ENCODE measurements around the gene FAT1.

GRCh38 chr4:186765673-186766546 lies 42.3 kb upstream of the FAT1 start:
- TF ChIP-seq ZNF155 (tag by site-specific recombination; IDR thresholded peaks at IDR 0.05) (no peak), CTCF (tag by site-specific recombination; IDR thresholded peaks at IDR 0.05) (no peak), PRDM10 (tag by site-specific recombination; IDR thresholded peaks at IDR 0.05) (no peak), ZNF302 (tag by site-specific recombination; IDR thresholded peaks at IDR 0.05; ENCODE audit: low read depth) (no peak), ZNF707 (tag by site-specific recombination; IDR thresholded peaks at IDR 0.05) (no peak)
